Mucosa of stomach (tissue), 1 donor: ENCODE measurements around the gene ALG3.

Experiments used
- H3K27me3 ChIP-seq: one replicate; pipeline ENCODE4 v1.7.0; 2013; ENCODE audit warnings: mild to moderate bottlenecking, low read length; ENCODE audit not compliant: control insufficient read depth, insufficient read depth
- H3K36me3 ChIP-seq: one replicate; pipeline ENCODE4 v1.7.0; 2013; ENCODE audit warnings: low read length; ENCODE audit not compliant: control insufficient read depth, insufficient read depth
- H3K4me1 ChIP-seq: one replicate; pipeline ENCODE4 v1.7.0; 2013; ENCODE audit warnings: mild to moderate bottlenecking, low read length; ENCODE audit not compliant: control insufficient read depth, insufficient read depth
- H3K4me3 ChIP-seq: one replicate; pipeline ENCODE4 v1.7.0; 2013; ENCODE audit warnings: low read length
- H3K9ac ChIP-seq: one replicate; pipeline ENCODE4 v1.7.0; 2013; ENCODE audit warnings: mild to moderate bottlenecking, low read length, moderate library complexity
- H3K9me3 ChIP-seq: one replicate; pipeline ENCODE4 v1.7.0; 2013; ENCODE audit warnings: mild to moderate bottlenecking, low read length, moderate library complexity; ENCODE audit not compliant: control insufficient read depth
- donor health status: Pancreatic carcinoma.

ALG3 gene

GRCh38 chr3:184257083-184257915 lies 8.5 kb upstream of the ALG3 start:
- Histone ChIP-seq H3K9ac (no peak overlapping the region), H3K27me3 (peaks cover 27% of the 10 kb centered on the region), H3K4me1 (peaks cover 16% of the 10 kb centered on the region), H3K4me3 (no peak overlapping the region), H3K9me3 (no peaks in the 10 kb centered on the region), H3K36me3 (no peaks in the 10 kb centered on the region)

- peaks cover 5% of the 10 kb centered on the region for H3K4me1 ChIP-seq
- peaks cover 13% of the 10 kb centered on the region for H3K27me3 ChIP-seq
- no peak overlapping the region for H3K4me3 ChIP-seq
- no peak overlapping the region for H3K9ac ChIP-seq
- H3K9me3 ChIP-seq, result no peaks in the 10 kb centered on the region
- H3K36me3 ChIP-seq, result no peaks in the 10 kb centered on the region
Measured at GRCh38 chr3:184255291-184256039, 6.7 kb upstream of the ALG3 start.

- H3K9me3 ChIP-seq, result no peaks in the 10 kb centered on the region
- H3K4me1 ChIP-seq, result peaks cover 6% of the 10 kb centered on the region
- H3K27me3 ChIP-seq, result no peaks in the 10 kb centered on the region
- H3K36me3 ChIP-seq, result no peaks in the 10 kb centered on the region
- H3K4me3 ChIP-seq, result peak overlapping the region; percentile 98
- peak overlapping the region; percentile 77 for H3K9ac ChIP-seq
Measured at GRCh38 chr3:184250167-184250828, 1.5 kb upstream of the ALG3 start.

GRCh38 chr3:184249412-184250166 lies 827 bp upstream of the ALG3 start, which contains the start of gene EEF1AKMT4:
Gene EEF1AKMT4 (plus strand): TSS chr3:184249672. CDS start chr3:184249695, 23 bp downstream.
- H3K4me1 ChIP-seq, result peaks cover 6% of the 10 kb centered on the region
- no peaks in the 10 kb centered on the region for H3K9me3 ChIP-seq
- H3K9ac ChIP-seq, result peak within 1 kb of the TSS; percentile 91
- H3K36me3 ChIP-seq, result peaks cover 3% of the 10 kb centered on the region
- H3K27me3 ChIP-seq, result no peaks in the 10 kb centered on the region
- peak within 1 kb of the TSS; percentile 98 for H3K4me3 ChIP-seq

- Histone ChIP-seq H3K27me3 (peaks cover 8% of the 10 kb centered on the region), H3K9me3 (no peaks in the 10 kb centered on the region), H3K9ac (no peak overlapping the region), H3K4me3 (no peak overlapping the region), H3K36me3 (peaks cover 14% of the 10 kb centered on the region), H3K4me1 (peaks cover 11% of the 10 kb centered on the region)
Measured at GRCh38 chr3:184242297-184242685, 6.5 kb downstream of the ALG3 start.

- Histone ChIP-seq H3K9ac (no peak overlapping the region), H3K4me3 (no peak overlapping the region), H3K4me1 (peaks cover 11% of the 10 kb centered on the region), H3K36me3 (peaks cover 14% of the 10 kb centered on the region), H3K9me3 (no peaks in the 10 kb centered on the region), H3K27me3 (peaks cover 8% of the 10 kb centered on the region)
Measured at GRCh38 chr3:184241447-184242296, 7.1 kb downstream of the ALG3 start.

GRCh38 chr3:184241141-184241446 lies 7.7 kb downstream of the ALG3 start:
- peaks cover 8% of the 10 kb centered on the region for H3K27me3 ChIP-seq
- peaks cover 11% of the 10 kb centered on the region for H3K4me1 ChIP-seq
- no peaks in the 10 kb centered on the region for H3K9me3 ChIP-seq
- H3K36me3 ChIP-seq, result peaks cover 14% of the 10 kb centered on the region
- no peak overlapping the region for H3K9ac ChIP-seq
- H3K4me3 ChIP-seq, result no peak overlapping the region

- Histone ChIP-seq H3K27me3 (peaks cover 8% of the 10 kb centered on the region), H3K9ac (no peak overlapping the region), H3K4me3 (no peak overlapping the region), H3K9me3 (no peaks in the 10 kb centered on the region), H3K4me1 (peaks cover 11% of the 10 kb centered on the region), H3K36me3 (peaks cover 14% of the 10 kb centered on the region)
Measured at GRCh38 chr3:184240384-184241140, 8.2 kb downstream of the ALG3 start.

- peaks cover 8% of the 10 kb centered on the region for H3K27me3 ChIP-seq
- peaks cover 12% of the 10 kb centered on the region for H3K36me3 ChIP-seq
- no peak overlapping the region for H3K4me3 ChIP-seq
- H3K4me1 ChIP-seq, result peaks cover 11% of the 10 kb centered on the region
- no peak overlapping the region for H3K9ac ChIP-seq
- H3K9me3 ChIP-seq, result no peaks in the 10 kb centered on the region
Measured at GRCh38 chr3:184239708-184240107, 9.1 kb downstream of the ALG3 start.

GRCh38 chr3:184239221-184239620 lies 9.5 kb downstream of the ALG3 start:
- peaks cover 11% of the 10 kb centered on the region for H3K4me1 ChIP-seq
- H3K9me3 ChIP-seq, result no peaks in the 10 kb centered on the region
- H3K9ac ChIP-seq, result no peak overlapping the region
- no peak overlapping the region for H3K4me3 ChIP-seq
- peaks cover 10% of the 10 kb centered on the region for H3K36me3 ChIP-seq
- H3K27me3 ChIP-seq, result peaks cover 8% of the 10 kb centered on the region
